ENCODE results near the gene C9orf57.
"Not testable (repeated sequence)": the region's sequence is repeated elsewhere in the genome, so short reads cannot be mapped to it uniquely, and the experiment has no call there.

The C9orf57 gene, protein sequence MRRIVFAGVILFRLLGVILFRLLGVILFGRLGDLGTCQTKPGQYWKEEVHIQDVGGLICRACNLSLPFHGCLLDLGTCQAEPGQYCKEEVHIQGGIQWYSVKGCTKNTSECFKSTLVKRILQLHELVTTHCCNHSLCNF

DNA sequence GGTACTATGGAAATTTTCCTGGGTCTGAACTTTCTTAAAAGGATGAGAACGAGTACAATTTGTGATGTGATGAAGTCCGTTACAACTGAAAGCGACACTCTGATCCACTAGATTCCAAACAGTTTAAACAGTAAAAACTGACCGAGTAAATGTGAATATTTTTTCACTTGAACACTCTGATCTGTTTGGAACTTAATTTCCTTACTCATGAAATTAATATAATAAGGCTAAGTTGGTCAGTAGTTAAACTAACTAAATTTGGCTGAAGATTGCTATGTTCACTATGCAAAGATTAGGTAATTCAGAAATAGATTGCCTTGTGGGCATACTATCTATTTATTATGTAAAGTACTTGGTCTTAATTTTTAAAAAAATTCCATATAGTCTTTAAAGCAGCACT is at the start of gene C9orf57:
Gene C9orf57 (minus strand): TSS at position 101 of the 400 bp plus-strand sequence. CDS start 1,282 bp downstream, outside the sequence.
- no peaks in the 10 kb centered on the region for H3F3A ChIP-seq (ENCODE audit: insufficient read depth, low read length)
- no peak within 1 kb of the TSS for H3K27ac ChIP-seq (ENCODE audit: low read depth, low read length, poor library complexity, severe bottlenecking)
- H3K9ac ChIP-seq (ENCODE audit: low read length): no peak within 1 kb of the TSS
- no peak within 1 kb of the TSS for H3K4me3 ChIP-seq (ENCODE audit: low read depth, low read length, poor library complexity, severe bottlenecking)
- no peaks in the 10 kb centered on the region for H3K36me3 ChIP-seq (ENCODE audit: insufficient read depth, low read length)
- no peaks in the 10 kb centered on the region for H3K27me3 ChIP-seq (ENCODE audit: insufficient read depth, low read length)
- H4K20me1 ChIP-seq (ENCODE audit: insufficient read depth, low read length): no peaks in the 10 kb centered on the region
- H3K9me3 ChIP-seq (ENCODE audit: low read length): no peaks in the 10 kb centered on the region
- H3K4me2 ChIP-seq (ENCODE audit: low read length): no peak within 1 kb of the TSS
- no peak within 1 kb of the TSS for H2AFZ ChIP-seq (ENCODE audit: low read length)
- no peaks in the 10 kb centered on the region for H3K4me1 ChIP-seq (ENCODE audit: insufficient read depth, low read length, severe bottlenecking)
- TF ChIP-seq, protein P1, sequence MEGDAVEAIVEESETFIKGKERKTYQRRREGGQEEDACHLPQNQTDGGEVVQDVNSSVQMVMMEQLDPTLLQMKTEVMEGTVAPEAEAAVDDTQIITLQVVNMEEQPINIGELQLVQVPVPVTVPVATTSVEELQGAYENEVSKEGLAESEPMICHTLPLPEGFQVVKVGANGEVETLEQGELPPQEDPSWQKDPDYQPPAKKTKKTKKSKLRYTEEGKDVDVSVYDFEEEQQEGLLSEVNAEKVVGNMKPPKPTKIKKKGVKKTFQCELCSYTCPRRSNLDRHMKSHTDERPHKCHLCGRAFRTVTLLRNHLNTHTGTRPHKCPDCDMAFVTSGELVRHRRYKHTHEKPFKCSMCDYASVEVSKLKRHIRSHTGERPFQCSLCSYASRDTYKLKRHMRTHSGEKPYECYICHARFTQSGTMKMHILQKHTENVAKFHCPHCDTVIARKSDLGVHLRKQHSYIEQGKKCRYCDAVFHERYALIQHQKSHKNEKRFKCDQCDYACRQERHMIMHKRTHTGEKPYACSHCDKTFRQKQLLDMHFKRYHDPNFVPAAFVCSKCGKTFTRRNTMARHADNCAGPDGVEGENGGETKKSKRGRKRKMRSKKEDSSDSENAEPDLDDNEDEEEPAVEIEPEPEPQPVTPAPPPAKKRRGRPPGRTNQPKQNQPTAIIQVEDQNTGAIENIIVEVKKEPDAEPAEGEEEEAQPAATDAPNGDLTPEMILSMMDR (IDR thresholded peaks at IDR 0.05; ENCODE audit: low read length): no peak
- no peak for TF ChIP-seq EZH2 (IDR thresholded peaks at IDR 0.05; ENCODE audit: borderline replicate concordance, low read length)
- no peaks in the 10 kb centered on the region for H3K79me2 ChIP-seq (ENCODE audit: insufficient read depth, low read length)
- H3K9me2 ChIP-seq (ENCODE audit: low read depth, low read length): no peaks in the 10 kb centered on the region

DNA sequence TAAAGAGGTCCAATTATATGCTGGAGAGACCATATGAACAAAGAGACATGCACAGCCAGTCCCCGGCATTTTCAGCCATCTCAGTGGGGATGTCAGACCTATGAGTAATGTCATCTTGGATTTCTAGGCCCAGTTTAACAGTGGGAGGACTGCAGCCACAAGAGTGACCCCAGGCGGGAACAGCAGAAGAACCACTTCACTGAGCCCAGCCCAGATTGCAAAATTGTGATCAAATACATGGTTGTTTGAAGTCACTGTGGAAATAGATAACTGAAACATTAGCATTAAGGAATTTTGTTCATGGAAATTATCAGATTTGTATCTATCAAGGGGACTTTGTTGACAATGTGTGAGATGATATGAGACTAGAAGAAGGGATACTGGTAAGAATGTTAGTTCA is 42.1 kb upstream of the C9orf57 start:
- Histone ChIP-seq H3F3A (ENCODE audit: insufficient read depth, low read length) (no peaks in the 10 kb centered on the region), H3K9ac (ENCODE audit: low read length) (no peak overlapping the region), H2AFZ (ENCODE audit: low read length) (no peak overlapping the region), H3K4me3 (ENCODE audit: low read depth, low read length, poor library complexity, severe bottlenecking) (no peak overlapping the region), H3K27ac (ENCODE audit: low read depth, low read length, poor library complexity, severe bottlenecking) (no peak overlapping the region), H3K4me2 (ENCODE audit: low read length) (no peak overlapping the region), H3K27me3 (ENCODE audit: insufficient read depth, low read length) (no peaks in the 10 kb centered on the region), H4K20me1 (ENCODE audit: insufficient read depth, low read length) (no peaks in the 10 kb centered on the region), H3K79me2 (ENCODE audit: insufficient read depth, low read length) (no peaks in the 10 kb centered on the region), H3K36me3 (ENCODE audit: insufficient read depth, low read length) (no peaks in the 10 kb centered on the region), H3K9me2 (ENCODE audit: low read depth, low read length) (no peaks in the 10 kb centered on the region), H3K9me3 (ENCODE audit: low read length) (no peaks in the 10 kb centered on the region), H3K4me1 (ENCODE audit: insufficient read depth, low read length, severe bottlenecking) (no peaks in the 10 kb centered on the region)
- TF ChIP-seq EZH2 (IDR thresholded peaks at IDR 0.05; ENCODE audit: borderline replicate concordance, low read length): no peak
- TF ChIP-seq, protein P1 (IDR thresholded peaks at IDR 0.05; ENCODE audit: low read length): no peak

DNA sequence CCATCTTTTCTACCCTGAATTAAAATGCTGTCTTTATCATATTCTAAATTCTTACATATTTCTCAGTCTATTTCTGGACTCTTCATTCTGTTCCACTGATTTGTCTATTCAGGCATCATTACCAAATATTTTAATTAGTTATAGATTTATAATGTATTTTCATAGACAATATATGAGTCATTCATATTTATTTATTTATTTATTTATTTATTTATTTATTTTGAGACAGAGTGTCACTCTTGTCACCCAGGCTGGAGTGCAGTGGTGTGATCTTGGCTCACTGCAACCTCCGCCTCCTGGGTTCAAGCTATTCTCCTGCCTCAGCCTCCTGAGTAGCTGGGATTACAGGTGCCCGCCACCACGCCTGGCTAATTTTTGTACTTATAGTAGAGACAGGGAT is 35.1 kb upstream of the C9orf57 start:
- not testable (repeated sequence) for H4K20me1 ChIP-seq (ENCODE audit: insufficient read depth, low read length); H3K4me3 ChIP-seq (ENCODE audit: low read depth, low read length, poor library complexity, severe bottlenecking); H3K9me3 ChIP-seq (ENCODE audit: low read length); H3K9me2 ChIP-seq (ENCODE audit: low read depth, low read length); H3K27ac ChIP-seq (ENCODE audit: low read depth, low read length, poor library complexity, severe bottlenecking); H3K4me2 ChIP-seq (ENCODE audit: low read length); H3K79me2 ChIP-seq (ENCODE audit: insufficient read depth, low read length); H3K9ac ChIP-seq (ENCODE audit: low read length); H2AFZ ChIP-seq (ENCODE audit: low read length); H3K36me3 ChIP-seq (ENCODE audit: insufficient read depth, low read length); H3F3A ChIP-seq (ENCODE audit: insufficient read depth, low read length); H3K4me1 ChIP-seq (ENCODE audit: insufficient read depth, low read length, severe bottlenecking); H3K27me3 ChIP-seq (ENCODE audit: insufficient read depth, low read length)

DNA sequence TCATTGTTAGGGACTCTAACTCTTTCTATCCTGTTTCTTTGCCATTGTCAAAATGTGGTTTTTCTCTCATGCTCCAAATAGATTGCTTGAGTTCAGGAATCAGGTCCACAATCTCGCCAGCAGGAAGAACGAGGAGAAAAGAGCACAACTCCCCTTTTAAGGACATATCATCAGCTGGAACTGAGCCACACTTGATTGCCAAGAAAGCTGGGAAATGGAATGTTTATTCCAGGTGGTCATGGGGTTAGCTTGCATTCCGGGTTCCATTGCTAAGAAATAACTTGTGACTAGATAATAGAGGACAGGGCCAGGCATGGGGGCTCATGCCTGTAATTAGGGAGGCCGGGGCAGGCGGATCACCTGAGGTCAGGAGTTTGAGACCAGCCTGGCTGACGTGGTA is 32.4 kb upstream of the C9orf57 start:
- TF ChIP-seq, protein P1 (IDR thresholded peaks at IDR 0.05; ENCODE audit: low read length): no peak
- TF ChIP-seq EZH2 (IDR thresholded peaks at IDR 0.05; ENCODE audit: borderline replicate concordance, low read length): no peak
- no peaks in the 10 kb centered on the region for H3K79me2 ChIP-seq (ENCODE audit: insufficient read depth, low read length)
- no peaks in the 10 kb centered on the region for H3K4me1 ChIP-seq (ENCODE audit: insufficient read depth, low read length, severe bottlenecking)
- H3K36me3 ChIP-seq (ENCODE audit: insufficient read depth, low read length): no peaks in the 10 kb centered on the region
- H4K20me1 ChIP-seq (ENCODE audit: insufficient read depth, low read length): no peaks in the 10 kb centered on the region
- no peak overlapping the region for H3K4me2 ChIP-seq (ENCODE audit: low read length)
- no peak overlapping the region for H3K4me3 ChIP-seq (ENCODE audit: low read depth, low read length, poor library complexity, severe bottlenecking)
- no peaks in the 10 kb centered on the region for H3K9me3 ChIP-seq (ENCODE audit: low read length)
- no peak overlapping the region for H3K27ac ChIP-seq (ENCODE audit: low read depth, low read length, poor library complexity, severe bottlenecking)
- H3F3A ChIP-seq (ENCODE audit: insufficient read depth, low read length): no peaks in the 10 kb centered on the region
- H3K27me3 ChIP-seq (ENCODE audit: insufficient read depth, low read length): no peaks in the 10 kb centered on the region
- no peak overlapping the region for H2AFZ ChIP-seq (ENCODE audit: low read length)
- no peaks in the 10 kb centered on the region for H3K9me2 ChIP-seq (ENCODE audit: low read depth, low read length)
- no peak overlapping the region for H3K9ac ChIP-seq (ENCODE audit: low read length)

Data from OCI-LY1 (cell line).